ENCODE data around the gene DOK6. TPM values are rescaled to one million over a fixed set of nuclear protein-coding genes. Genes with fewer than 3 reads are reported as not detected.

DOK6 gene
- total and polyA plus RNA-seq, 8 donors, result 2.9 to 19.1 (median 14.9) TPM

- Histone ChIP-seq H3K9me3 (peaks cover 0 to 8% of the 10 kb centered on the region in 2 donors), H3K4me1 (no peaks in the 10 kb centered on the region), H3K4me3 (no peak overlapping the region), H3K27ac (no peak overlapping the region), H3K36me3 (no peaks in the 10 kb centered on the region), H3K27me3 (no peaks in the 10 kb centered on the region)
- intact Hi-C loops (cut with DNase I), result no loop called here
- DNase-seq (no peak), ATAC-seq (no peak)
- no peak for TF ChIP-seq CTCF (IDR thresholded peaks at IDR 0.05)
Observed at GRCh38 chr18:69491576-69491975, 90.9 kb downstream of the DOK6 start.

GRCh38 chr18:69492861-69493260 lies 92.2 kb downstream of the DOK6 start:
- H3K27me3 ChIP-seq, result no peaks in the 10 kb centered on the region
- no peak overlapping the region for H3K27ac ChIP-seq
- intact Hi-C loops (cut with DNase I), result no loop called here
- TF ChIP-seq CTCF (IDR thresholded peaks at IDR 0.05), result no peak
- no peaks in the 10 kb centered on the region for H3K36me3 ChIP-seq
- no peaks in the 10 kb centered on the region for H3K4me1 ChIP-seq
- peaks cover 0 to 7% of the 10 kb centered on the region in 2 donors for H3K9me3 ChIP-seq
- ATAC-seq, result no peak
- no peak for DNase-seq
- H3K4me3 ChIP-seq, result no peak overlapping the region

GRCh38 chr18:69494841-69495240 lies 94.2 kb downstream of the DOK6 start:
- DNase-seq, result peak in 1 of 4 donors; percentile 51
- H3K27ac ChIP-seq, result no peak overlapping the region
- H3K27me3 ChIP-seq, result no peaks in the 10 kb centered on the region
- intact Hi-C loops (cut with DNase I), result no loop called here
- no peak overlapping the region for H3K4me3 ChIP-seq
- no peaks in the 10 kb centered on the region for H3K4me1 ChIP-seq
- ATAC-seq, result no peak
- H3K36me3 ChIP-seq, result no peaks in the 10 kb centered on the region
- no peak for TF ChIP-seq CTCF (IDR thresholded peaks at IDR 0.05)
- peaks cover 0 to 5% of the 10 kb centered on the region in 2 donors for H3K9me3 ChIP-seq

GRCh38 chr18:69495338-69495737 lies 94.7 kb downstream of the DOK6 start:
- no peak for TF ChIP-seq CTCF (IDR thresholded peaks at IDR 0.05)
- H3K27ac ChIP-seq, result no peak overlapping the region
- no peaks in the 10 kb centered on the region for H3K4me1 ChIP-seq
- intact Hi-C loops (cut with DNase I), result no loop called here
- ATAC-seq, result no peak
- H3K36me3 ChIP-seq, result no peaks in the 10 kb centered on the region
- DNase-seq, result no peak
- H3K9me3 ChIP-seq, result peaks cover 0 to 5% of the 10 kb centered on the region in 2 donors
- no peaks in the 10 kb centered on the region for H3K27me3 ChIP-seq
- no peak overlapping the region for H3K4me3 ChIP-seq

GRCh38 chr18:69495841-69496533 lies 95.3 kb downstream of the DOK6 start:
- no peak for TF ChIP-seq CTCF (IDR thresholded peaks at IDR 0.05)
- DNase-seq, result peak in 1 of 4 donors; percentile 47
- H3K36me3 ChIP-seq, result no peaks in the 10 kb centered on the region
- ATAC-seq, result no peak
- peaks cover 0 to 5% of the 10 kb centered on the region in 2 donors for H3K9me3 ChIP-seq
- H3K4me3 ChIP-seq, result no peak overlapping the region
- intact Hi-C loops (cut with DNase I), result no loop called here
- no peaks in the 10 kb centered on the region for H3K27me3 ChIP-seq
- no peak overlapping the region for H3K27ac ChIP-seq
- H3K4me1 ChIP-seq, result no peaks in the 10 kb centered on the region

Measured in left lung (tissue), 10 donors.